Coronary artery (tissue), 2 donors: ENCODE measurements around the gene STH.

Experiments
- DNase-seq: peaks from one replicate; pipeline ENCODE4 v3.0.0-alpha.2; 2017; ENCODE audit warnings: low spot score
- H3K27ac ChIP-seq, 2 donors: fragments of 200-600 bp; sonication (generic); one replicate each; pipeline ENCODE4 v1.5.1; 2016 to 2019
- H3K4me3 ChIP-seq: fragments of 200-600 bp; sonication (generic); 2 replicates; pipeline ENCODE4 v1.5.1; 2016; ENCODE audit warnings: mild to moderate bottlenecking, moderate library complexity
- TF ChIP-seq, protein P1 (sequence below): fragments of 200-600 bp; sonication (generic); IDR thresholded peaks from one replicate; pipeline ENCODE4 v1.5.1; 2019; ENCODE audit warnings: antibody characterized with exemption

The STH gene

GRCh38 chr17:46031920-46032319 is 32.9 kb downstream of the STH start:
- no peak overlapping the region for H3K27ac ChIP-seq
- no peak overlapping the region for H3K4me3 ChIP-seq
- TF ChIP-seq, protein P1, sequence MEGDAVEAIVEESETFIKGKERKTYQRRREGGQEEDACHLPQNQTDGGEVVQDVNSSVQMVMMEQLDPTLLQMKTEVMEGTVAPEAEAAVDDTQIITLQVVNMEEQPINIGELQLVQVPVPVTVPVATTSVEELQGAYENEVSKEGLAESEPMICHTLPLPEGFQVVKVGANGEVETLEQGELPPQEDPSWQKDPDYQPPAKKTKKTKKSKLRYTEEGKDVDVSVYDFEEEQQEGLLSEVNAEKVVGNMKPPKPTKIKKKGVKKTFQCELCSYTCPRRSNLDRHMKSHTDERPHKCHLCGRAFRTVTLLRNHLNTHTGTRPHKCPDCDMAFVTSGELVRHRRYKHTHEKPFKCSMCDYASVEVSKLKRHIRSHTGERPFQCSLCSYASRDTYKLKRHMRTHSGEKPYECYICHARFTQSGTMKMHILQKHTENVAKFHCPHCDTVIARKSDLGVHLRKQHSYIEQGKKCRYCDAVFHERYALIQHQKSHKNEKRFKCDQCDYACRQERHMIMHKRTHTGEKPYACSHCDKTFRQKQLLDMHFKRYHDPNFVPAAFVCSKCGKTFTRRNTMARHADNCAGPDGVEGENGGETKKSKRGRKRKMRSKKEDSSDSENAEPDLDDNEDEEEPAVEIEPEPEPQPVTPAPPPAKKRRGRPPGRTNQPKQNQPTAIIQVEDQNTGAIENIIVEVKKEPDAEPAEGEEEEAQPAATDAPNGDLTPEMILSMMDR = no peak
- no peak for DNase-seq

- no peak for DNase-seq
- TF ChIP-seq, protein P1 = no peak
- Histone ChIP-seq H3K27ac (no peak overlapping the region), H3K4me3 (no peak overlapping the region)
Observed at GRCh38 chr17:46032909-46033308, 33.9 kb downstream of the STH start.

- DNase-seq = no peak
- H3K27ac ChIP-seq = no peak overlapping the region
- H3K4me3 ChIP-seq = no peak overlapping the region
- TF ChIP-seq, protein P1 = no peak
Observed at GRCh38 chr17:46033392-46033791, 34.3 kb downstream of the STH start.

DNA sequence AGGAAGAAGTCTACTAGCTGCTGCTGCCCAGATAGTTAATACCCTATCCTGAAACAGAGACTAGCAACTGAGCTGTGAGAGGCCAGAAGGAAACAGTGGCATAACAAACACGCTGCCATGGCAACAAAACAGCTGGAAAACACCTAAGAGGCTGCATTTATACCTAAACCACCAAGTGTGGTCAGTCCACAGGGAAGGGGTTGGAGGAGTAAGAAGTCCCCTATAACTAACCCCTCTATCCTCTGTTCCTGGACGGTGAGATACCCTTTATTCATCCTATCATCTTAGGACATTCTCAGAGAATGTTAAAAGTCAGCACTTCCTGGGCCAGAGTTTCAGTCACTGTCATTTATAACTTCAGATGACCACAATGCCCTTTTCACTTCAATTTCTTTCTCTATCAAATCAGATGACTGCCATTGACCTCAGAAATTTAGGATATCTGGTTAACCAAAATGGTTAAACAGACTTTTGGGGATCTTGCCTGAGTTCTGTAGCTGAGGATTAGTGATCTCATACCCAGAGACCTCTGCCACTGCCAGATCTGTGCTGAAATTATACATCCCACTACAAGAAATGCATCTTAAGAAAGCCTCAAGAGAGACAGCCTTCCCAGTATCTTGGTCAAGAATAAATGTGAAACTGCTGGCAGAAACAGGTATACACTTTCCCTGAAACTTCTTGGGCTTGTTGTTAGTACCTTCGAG is 36.2 kb downstream of the STH start:
- Histone ChIP-seq H3K4me3 (no peak overlapping the region), H3K27ac (no peak overlapping the region)
- TF ChIP-seq, protein P1 = no peak
- DNase-seq = no peak

- H3K4me3 ChIP-seq = no peak overlapping the region
- no peak overlapping the region for H3K27ac ChIP-seq
- TF ChIP-seq, protein P1 = no peak
- DNase-seq = no peak
Observed at GRCh38 chr17:46036491-46036890, 37.4 kb downstream of the STH start.

DNA sequence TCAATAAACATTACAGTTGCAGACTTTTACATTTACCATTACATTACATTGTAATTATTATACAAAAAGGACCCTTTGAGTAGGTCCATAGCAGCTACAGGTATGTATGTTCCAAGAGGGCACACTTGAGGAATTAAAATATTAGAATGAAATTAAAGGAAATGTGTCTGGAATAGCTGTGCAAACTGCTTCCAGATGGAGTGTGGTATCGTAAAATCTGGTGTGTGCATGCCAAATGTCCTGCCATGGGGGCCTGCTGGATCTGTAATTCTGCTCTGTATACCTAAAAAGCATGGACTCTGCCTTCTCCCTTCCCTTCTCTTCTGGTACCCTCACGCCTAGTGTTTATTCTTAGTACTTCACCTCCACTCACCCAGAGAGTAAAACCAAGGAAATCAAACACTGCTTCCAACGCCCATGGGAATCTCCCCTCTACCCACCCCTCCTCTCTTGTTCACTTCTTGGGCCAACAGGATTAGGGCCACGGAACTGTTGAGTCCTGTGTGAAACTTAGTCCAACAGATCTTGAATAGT is 38.7 kb downstream of the STH start:
- H3K27ac ChIP-seq = no peak overlapping the region
- no peak for DNase-seq
- TF ChIP-seq, protein P1 = no peak
- no peak overlapping the region for H3K4me3 ChIP-seq

GRCh38 chr17:46038414-46038813 is 39.4 kb downstream of the STH start:
- Histone ChIP-seq H3K27ac (no peak overlapping the region), H3K4me3 (no peak overlapping the region)
- TF ChIP-seq, protein P1 = no peak
- no peak for DNase-seq
